Measurements from ENCODE around the gene DNM3. TPM values are rescaled to one million over a fixed set of nuclear protein-coding genes. Genes with fewer than 3 reads are reported as not detected.

The DNM3 gene
- total RNA-seq, 1 experiment from 2014 or later: 2.7 TPM

DNA sequence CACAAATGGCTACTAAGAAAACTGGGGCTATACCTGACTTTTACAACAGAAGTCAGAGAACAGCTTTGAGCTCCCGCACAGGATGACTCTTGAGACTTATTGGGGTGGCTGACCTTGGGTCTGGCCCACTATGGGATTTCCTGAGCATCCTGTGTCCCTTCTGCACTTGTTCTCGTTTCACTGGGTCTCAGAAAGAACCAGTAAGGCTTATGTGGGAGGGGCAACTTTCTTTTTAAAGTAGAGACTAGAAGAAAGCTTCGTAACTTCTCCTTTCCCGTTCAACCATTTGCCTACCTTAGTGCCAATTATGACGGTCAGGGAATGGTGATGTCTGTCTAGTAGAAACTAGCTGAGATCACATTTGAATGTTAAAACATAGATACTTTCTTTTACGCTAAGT lies 519.7 kb downstream of the DNM3 start:
- Histone ChIP-seq H3K4ac (ENCODE audit: low read depth, low read length) (no peak overlapping the region), H3K9me3 (ENCODE audit: control insufficient read depth, low read depth, low read length) (no peaks in the 10 kb centered on the region), H3K27ac (ENCODE audit: insufficient read length, low read depth, low read length) (peak overlapping the region; percentile 71), H4K5ac (ENCODE audit: insufficient read length, low read depth, low read length) (no peak overlapping the region), H3K23me2 (ENCODE audit: insufficient read length, low read depth, low read length, poor library complexity, severe bottlenecking) (peaks cover 2% of the 10 kb centered on the region), H2BK12ac (ENCODE audit: insufficient read length, low read depth, low read length) (no peak overlapping the region), H4K8ac (replicated peaks; ENCODE audit: insufficient read length, low read depth, low read length) (no peak overlapping the region), H3K4me1 (ENCODE audit: insufficient read depth, low read length) (peaks cover 17% of the 10 kb centered on the region; the same call in 1 of the 2 replicates), H2BK120ac (ENCODE audit: low read depth, low read length, poor library complexity, severe bottlenecking) (no peak overlapping the region), H2AFZ (ENCODE audit: low read length) (no peak overlapping the region), H4K20me1 (ENCODE audit: control insufficient read depth, insufficient read depth, insufficient read length) (no peaks in the 10 kb centered on the region), H2BK15ac (ENCODE audit: low read depth, low read length) (no peak overlapping the region), H3K56ac (ENCODE audit: insufficient read length, low read depth, low read length) (no peak overlapping the region), H3K9ac (ENCODE audit: extremely low read depth, insufficient read length, low read length) (no peak overlapping the region), H3K14ac (ENCODE audit: insufficient read depth, low read length) (no peak overlapping the region), H3K79me1 (ENCODE audit: insufficient read depth, low read depth, low read length, poor library complexity, severe bottlenecking) (no peaks in the 10 kb centered on the region), H4K91ac (ENCODE audit: insufficient read length, low read depth, low read length) (no peak overlapping the region), H3K27me3 (ENCODE audit: insufficient read depth, low read length) (no peaks in the 10 kb centered on the region), H3K18ac (ENCODE audit: insufficient read length, low read depth, low read length) (no peak overlapping the region), H2BK5ac (ENCODE audit: insufficient read length, low read length) (no peak overlapping the region), H3K4me2 (ENCODE audit: insufficient read depth, insufficient read length, low read length) (peak overlapping the region; percentile 43), H3K23ac (ENCODE audit: insufficient read length, low read depth, low read length) (no peak overlapping the region), H2BK20ac (ENCODE audit: low read depth, low read length, poor library complexity, severe bottlenecking) (no peak overlapping the region), H3K79me2 (ENCODE audit: insufficient read depth, low read length) (no peaks in the 10 kb centered on the region), H2AK5ac (ENCODE audit: insufficient read length, low read length) (no peak overlapping the region), H3T11ph (ENCODE audit: low read length) (no peak overlapping the region)
- Mint-ChIP-seq H3K9me3 (no peaks in the 10 kb centered on the region; a peak in 1 of 5 replicates), H3K27me3 (ENCODE audit: low read depth) (no peaks in the 10 kb centered on the region), H3K27ac (peak overlapping the region in 1 of 3 experiments; percentile 86; a peak in 3 of 7 replicates), H3K36me3 (ENCODE audit: insufficient read depth in 1 of 3, low read depth in 3 of 3) (no peaks in the 10 kb centered on the region), H3K4me1 (peaks cover 25 to 32% of the 10 kb centered on the region in 2 experiments), H3K4me3 (peak overlapping the region in 1 of 2 experiments; percentile 19; a peak in 1 of 5 replicates)
- DNase-seq: no peak
- WGBS (ENCODE audit: extremely low coverage, insufficient read length, low lambda C conversion rate): no CpG with 5 or more reads among the region's 6 CpGs
- TF ChIP-seq CTCF (conservative IDR thresholded peaks at IDR 0.05): no peak
